Left ventricle myocardium inferior (tissue), 1 donor: ENCODE data around the gene SYNGR1. TPM values are rescaled to one million over a fixed set of nuclear protein-coding genes. Genes with fewer than 3 reads are reported as not detected.
A peak's percentile ranks its signal among the peaks of the same experiment; 100 is the strongest.

Experiments
- DNase-seq: peaks from one replicate; pipeline ENCODE4 v3.0.0-alpha.2; 2020
- H3K27ac ChIP-seq: fragments of 200-600 bp; replicated peaks from 2 replicates; pipeline ENCODE4 v1.8.0; 2021
- H3K27me3 ChIP-seq: fragments of 200-600 bp; 2 replicates; pipeline ENCODE4 v1.8.0; 2021; ENCODE audit warnings: low read depth
- H3K36me3 ChIP-seq: fragments of 200-600 bp; 2 replicates; pipeline ENCODE4 v1.8.0; 2021
- H3K4me1 ChIP-seq: fragments of 200-600 bp; 2 replicates; pipeline ENCODE4 v1.8.0; 2021
- H3K4me3 ChIP-seq: fragments of 200-600 bp; 2 replicates; pipeline ENCODE4 v1.8.0; 2021; ENCODE audit warnings: mild to moderate bottlenecking, moderate library complexity
- H3K9me3 ChIP-seq: fragments of 200-600 bp; replicated peaks from 2 replicates; pipeline ENCODE4 v1.8.0; 2021
- CTCF ChIP-seq: fragments of 200-600 bp; IDR thresholded peaks from 2 replicates; pipeline ENCODE4 v1.8.0; 2021; ENCODE audit warnings: antibody characterized with exemption, mild to moderate bottlenecking, borderline replicate concordance
- intact Hi-C: fragments of 100-400 bp; cut with micrococcal nuclease; formaldehyde crosslinking; loops from one replicate; pipeline ENCODE4 v1.11.0; 2022
- total RNA-seq: library from RNA; stranded (reverse); fragmentation: NEBNext Ultra II Directional; extraction: Animal tissue kit (Norgen Biotek cat#: 25700); gene quantifications from one replicate; pipeline ENCODE4 v1.2.1, GENCODE V29; 2021
- donor health status: DM: no; HTN: yes; CAD: no; lungs with severe emphysema.

Gene SYNGR1
- total RNA-seq, 1 donor from 2014 or later = 37.7 TPM

GRCh38 chr22:39414377-39414776 lies 64.6 kb downstream of the SYNGR1 start:
- Histone ChIP-seq H3K27ac (peak overlapping the region; percentile 70), H3K4me1 (peaks cover 39% of the 10 kb centered on the region), H3K36me3 (peaks cover 40% of the 10 kb centered on the region), H3K9me3 (no peaks in the 10 kb centered on the region), H3K4me3 (no peak overlapping the region), H3K27me3 (no peaks in the 10 kb centered on the region)
- no peak for DNase-seq
- intact Hi-C loops = no loop called here
- no peak for TF ChIP-seq CTCF

DNA sequence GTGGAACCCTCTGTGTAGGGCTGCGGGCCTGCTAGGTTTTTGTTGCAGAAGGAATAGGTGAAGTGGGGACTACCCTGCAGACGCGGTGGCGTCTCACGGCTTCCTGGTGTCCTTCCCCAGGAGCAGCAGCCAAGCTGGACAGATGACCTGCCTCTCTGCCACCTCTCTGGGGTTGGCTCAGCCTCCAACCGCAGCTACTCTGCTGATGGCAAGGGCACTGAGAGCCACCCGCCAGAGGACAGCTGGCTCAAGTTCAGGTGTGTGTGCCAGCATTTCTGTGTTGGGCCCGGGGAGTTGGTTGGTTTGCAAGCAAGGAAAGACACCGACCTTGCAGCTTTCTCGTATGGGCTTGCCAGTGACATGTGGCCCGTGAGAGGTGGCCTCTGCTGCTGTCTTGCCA lies 65.1 kb downstream of the SYNGR1 start:
- Histone ChIP-seq H3K4me1 (peaks cover 39% of the 10 kb centered on the region), H3K27ac (peak overlapping the region; percentile 70), H3K27me3 (no peaks in the 10 kb centered on the region), H3K9me3 (no peaks in the 10 kb centered on the region), H3K36me3 (peaks cover 45% of the 10 kb centered on the region), H3K4me3 (no peak overlapping the region)
- peak; percentile 66 for DNase-seq
- intact Hi-C loops = no loop called here
- no peak for TF ChIP-seq CTCF

DNA sequence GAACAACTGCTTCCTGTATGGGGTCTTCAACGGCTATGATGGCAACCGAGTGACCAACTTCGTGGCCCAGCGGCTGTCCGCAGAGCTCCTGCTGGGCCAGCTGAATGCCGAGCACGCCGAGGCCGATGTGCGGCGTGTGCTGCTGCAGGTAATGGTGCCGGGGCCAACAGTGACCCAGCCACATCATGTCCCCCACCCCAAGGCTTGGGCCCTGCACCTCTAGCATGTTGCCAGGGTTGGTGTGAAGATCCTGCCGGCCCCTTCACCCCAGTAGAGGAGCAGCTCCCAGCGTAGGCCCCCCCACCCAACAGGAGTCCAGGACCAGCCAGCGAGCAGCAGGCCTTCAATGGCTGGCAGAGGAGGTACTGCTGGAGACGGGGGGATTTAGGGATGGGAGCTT lies 65.7 kb downstream of the SYNGR1 start:
- Histone ChIP-seq H3K36me3 (peaks cover 52% of the 10 kb centered on the region), H3K4me1 (peaks cover 35% of the 10 kb centered on the region), H3K9me3 (no peaks in the 10 kb centered on the region), H3K27ac (peak overlapping the region; percentile 70), H3K4me3 (no peak overlapping the region), H3K27me3 (no peaks in the 10 kb centered on the region)
- TF ChIP-seq CTCF = no peak
- intact Hi-C loops = no loop called here
- peak; percentile 4 for DNase-seq

DNA sequence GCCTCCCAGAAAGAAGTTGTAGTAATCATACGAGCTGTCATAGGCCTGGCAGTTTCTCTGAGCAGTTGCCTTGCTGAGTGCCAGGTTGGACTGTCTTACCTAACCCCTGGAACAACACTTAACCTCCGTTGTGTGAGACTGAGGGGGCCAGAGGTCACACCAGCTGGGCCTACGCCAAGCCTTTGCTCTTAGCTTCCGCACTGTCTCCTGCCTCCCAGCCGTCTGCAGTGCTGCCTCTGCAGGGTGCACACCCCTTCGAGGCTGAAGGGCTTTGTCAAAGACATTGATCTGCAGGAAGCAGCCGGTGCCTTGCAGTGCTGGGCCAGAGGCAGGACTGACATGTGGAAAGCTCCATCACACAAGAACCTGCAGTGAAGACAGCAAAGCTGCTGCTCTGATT lies 66.5 kb downstream of the SYNGR1 start:
- no peak for TF ChIP-seq CTCF
- Histone ChIP-seq H3K36me3 (peaks cover 57% of the 10 kb centered on the region), H3K4me1 (peaks cover 35% of the 10 kb centered on the region), H3K4me3 (no peak overlapping the region), H3K9me3 (no peaks in the 10 kb centered on the region), H3K27ac (no peak overlapping the region), H3K27me3 (no peaks in the 10 kb centered on the region)
- no peak for DNase-seq
- intact Hi-C loops = no loop called here

- no peaks in the 10 kb centered on the region for H3K9me3 ChIP-seq
- intact Hi-C loops = no loop called here
- no peak overlapping the region for H3K4me3 ChIP-seq
- TF ChIP-seq CTCF = no peak
- no peaks in the 10 kb centered on the region for H3K27me3 ChIP-seq
- H3K4me1 ChIP-seq = peaks cover 35% of the 10 kb centered on the region
- DNase-seq = no peak
- H3K27ac ChIP-seq = no peak overlapping the region
- H3K36me3 ChIP-seq = peaks cover 70% of the 10 kb centered on the region
Observed at GRCh38 chr22:39417641-39418040, 67.8 kb downstream of the SYNGR1 start.

GRCh38 chr22:39418696-39419095 lies 68.9 kb downstream of the SYNGR1 start:
- H3K4me1 ChIP-seq = peaks cover 32% of the 10 kb centered on the region
- no peak for TF ChIP-seq CTCF
- H3K36me3 ChIP-seq = peaks cover 80% of the 10 kb centered on the region
- no peak for DNase-seq
- H3K27me3 ChIP-seq = no peaks in the 10 kb centered on the region
- no peak overlapping the region for H3K27ac ChIP-seq
- H3K9me3 ChIP-seq = no peaks in the 10 kb centered on the region
- intact Hi-C loops = no loop called here
- H3K4me3 ChIP-seq = no peak overlapping the region
